ENCODE results near the gene ZNF23.

Gene ZNF23

DNA sequence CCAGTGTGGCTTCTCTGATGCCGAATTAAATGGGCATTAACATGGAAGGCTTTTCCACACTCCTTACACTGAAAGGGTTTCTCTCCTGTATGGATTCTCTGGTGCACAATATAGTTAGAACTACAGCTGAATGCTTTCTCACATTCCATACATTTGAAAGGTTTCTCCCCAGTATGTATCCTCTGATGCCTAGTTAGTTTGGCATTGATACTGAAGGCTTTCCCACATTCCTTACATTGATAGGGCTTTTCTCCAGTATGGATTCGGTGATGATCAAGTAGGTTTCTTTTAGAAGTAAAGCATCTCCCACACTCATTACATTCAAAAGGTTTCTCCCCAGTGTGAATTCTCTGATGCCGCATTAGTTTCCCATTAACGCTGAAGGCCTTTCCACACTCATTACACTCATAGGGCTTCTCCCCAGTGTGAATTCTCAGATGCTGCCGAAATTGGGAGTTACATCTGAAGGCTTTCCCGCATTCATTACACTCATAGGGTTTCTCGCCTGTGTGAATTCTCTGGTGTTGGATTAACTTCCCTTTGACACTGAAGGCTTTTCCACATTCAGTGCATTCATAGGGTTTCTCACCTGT, 13.7 kb downstream of the ZNF23 start:
- TF ChIP-seq, protein P1, sequence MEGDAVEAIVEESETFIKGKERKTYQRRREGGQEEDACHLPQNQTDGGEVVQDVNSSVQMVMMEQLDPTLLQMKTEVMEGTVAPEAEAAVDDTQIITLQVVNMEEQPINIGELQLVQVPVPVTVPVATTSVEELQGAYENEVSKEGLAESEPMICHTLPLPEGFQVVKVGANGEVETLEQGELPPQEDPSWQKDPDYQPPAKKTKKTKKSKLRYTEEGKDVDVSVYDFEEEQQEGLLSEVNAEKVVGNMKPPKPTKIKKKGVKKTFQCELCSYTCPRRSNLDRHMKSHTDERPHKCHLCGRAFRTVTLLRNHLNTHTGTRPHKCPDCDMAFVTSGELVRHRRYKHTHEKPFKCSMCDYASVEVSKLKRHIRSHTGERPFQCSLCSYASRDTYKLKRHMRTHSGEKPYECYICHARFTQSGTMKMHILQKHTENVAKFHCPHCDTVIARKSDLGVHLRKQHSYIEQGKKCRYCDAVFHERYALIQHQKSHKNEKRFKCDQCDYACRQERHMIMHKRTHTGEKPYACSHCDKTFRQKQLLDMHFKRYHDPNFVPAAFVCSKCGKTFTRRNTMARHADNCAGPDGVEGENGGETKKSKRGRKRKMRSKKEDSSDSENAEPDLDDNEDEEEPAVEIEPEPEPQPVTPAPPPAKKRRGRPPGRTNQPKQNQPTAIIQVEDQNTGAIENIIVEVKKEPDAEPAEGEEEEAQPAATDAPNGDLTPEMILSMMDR (conservative IDR thresholded peaks at IDR 0.05): no peak
- no peak overlapping the region for H3K27ac ChIP-seq

DNA sequence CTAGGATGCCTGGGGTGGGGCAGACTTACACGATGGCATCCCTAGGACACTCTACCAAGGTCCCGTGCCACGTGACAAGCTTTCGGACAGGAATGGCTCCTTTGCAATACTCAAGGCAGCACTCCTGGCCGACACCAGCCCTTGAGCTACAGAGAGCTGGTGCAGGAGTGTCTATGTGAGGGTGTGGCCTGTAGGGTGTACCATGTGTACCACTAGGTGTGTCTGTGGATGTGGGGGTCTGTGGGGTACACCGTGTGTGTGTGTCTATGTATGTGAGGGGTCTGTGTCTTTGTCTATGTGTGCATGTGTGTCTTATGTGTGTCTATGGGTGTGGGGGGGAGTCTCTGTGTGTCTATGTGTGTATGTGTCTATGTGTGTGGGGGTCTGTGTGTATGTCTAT, 18.3 kb downstream of the ZNF23 start:
- no peak overlapping the region for H3K27ac ChIP-seq
- TF ChIP-seq, protein P1 (conservative IDR thresholded peaks at IDR 0.05): no peak

DNA sequence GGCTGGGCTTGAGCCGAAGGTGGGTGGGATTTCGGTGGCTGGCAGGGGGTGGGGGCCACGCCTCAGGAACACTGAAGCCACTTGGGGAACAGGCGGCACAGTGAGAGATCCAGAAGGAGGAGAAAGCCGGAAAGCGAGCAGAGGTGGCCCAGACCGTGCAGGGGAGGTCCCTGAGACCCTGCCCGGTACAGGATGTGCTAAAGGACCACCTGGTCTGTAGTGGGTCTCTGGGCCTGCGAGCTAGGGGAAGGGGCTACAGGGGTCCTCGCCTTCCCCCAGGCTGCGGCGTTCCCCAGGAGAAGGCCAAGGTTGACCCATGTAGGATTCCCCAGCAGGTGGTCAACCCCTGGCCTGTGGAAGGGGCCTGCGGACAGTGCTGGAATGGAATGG, 20.0 kb downstream of the ZNF23 start, which contains the start of gene TLE7:
TLE7 (minus strand) TSS at position 4 of the 390 bp plus-strand sequence. CDS start 8,730 bp downstream, outside the sequence.
- no peak within 1 kb of the TSS for H3K27ac ChIP-seq
- TF ChIP-seq, protein P1 (conservative IDR thresholded peaks at IDR 0.05): no peak

DNA sequence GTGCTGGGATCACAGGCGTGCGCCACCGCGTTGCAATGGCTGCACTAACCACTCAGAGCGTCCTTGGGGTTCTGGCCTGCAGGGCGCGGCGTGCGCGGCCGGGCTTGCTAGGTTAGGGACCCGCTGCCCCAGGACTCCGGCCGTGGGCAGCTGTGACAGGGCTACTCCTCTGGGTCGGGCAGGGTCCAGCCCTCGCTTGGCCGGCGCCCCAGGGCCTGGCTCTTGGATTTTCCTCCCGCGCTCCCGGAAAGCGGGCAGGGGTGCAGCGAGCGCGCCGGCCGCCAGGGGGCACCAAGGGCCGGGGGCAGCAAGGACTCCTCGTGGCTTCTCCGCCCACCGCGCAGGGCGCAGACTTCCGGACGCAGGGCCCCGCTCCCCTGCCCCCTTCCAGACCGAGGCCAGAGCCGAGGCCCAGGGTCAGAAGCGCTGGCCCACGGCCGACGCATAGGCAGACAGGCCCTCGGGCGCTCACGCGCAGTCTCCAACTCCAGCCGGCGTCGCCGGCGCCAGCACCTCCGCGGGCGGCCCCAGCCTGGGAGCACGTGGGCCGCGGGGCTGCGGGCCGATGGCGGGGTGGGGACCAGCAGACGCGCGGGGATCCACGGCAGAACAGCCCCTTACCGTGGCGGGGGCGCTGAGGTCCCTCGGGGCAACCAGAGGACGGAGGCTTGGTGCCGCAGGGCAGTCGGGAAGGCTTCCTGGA, 20.5 kb downstream of the ZNF23 start:
- TF ChIP-seq, protein P1 (conservative IDR thresholded peaks at IDR 0.05): 0 out of 2 replicates have a peak, but pooled peaks have one; percentile 7
- no peak overlapping the region for H3K27ac ChIP-seq

DNA sequence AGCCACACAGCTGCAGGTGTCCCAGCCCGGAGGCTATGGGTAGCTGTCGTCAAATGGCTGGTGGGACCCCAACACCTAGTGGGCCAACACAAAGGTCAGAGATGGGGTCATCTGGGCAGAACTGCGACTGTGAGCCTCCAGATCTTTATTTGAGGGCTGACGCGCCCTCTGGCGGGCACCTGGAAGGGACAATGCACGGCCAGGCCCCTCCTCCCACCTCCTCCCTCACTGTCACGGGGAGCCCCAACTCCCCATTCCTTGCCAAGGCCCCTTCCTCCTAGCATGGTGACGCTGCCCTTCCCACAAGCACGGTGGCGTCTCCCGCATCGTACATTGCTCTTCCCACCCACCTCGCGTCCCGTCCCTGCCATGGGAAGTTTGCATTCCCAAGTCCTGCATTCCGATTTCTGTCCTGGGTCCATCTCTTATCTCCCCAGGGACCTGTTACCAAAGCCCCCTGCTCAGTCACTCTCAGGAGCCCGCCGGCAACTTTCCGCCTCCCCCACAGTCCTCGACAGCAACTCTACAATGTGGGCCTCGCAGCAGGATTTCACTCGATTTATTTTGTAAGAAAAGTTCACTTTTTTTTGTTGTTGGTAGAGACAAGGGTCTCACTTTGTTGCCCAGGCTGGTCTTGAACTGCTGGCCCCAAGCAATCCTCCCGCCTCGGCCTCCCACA, 21.2 kb downstream of the ZNF23 start:
- TF ChIP-seq, protein P1 (conservative IDR thresholded peaks at IDR 0.05): no peak
- no peak overlapping the region for H3K27ac ChIP-seq

DNA sequence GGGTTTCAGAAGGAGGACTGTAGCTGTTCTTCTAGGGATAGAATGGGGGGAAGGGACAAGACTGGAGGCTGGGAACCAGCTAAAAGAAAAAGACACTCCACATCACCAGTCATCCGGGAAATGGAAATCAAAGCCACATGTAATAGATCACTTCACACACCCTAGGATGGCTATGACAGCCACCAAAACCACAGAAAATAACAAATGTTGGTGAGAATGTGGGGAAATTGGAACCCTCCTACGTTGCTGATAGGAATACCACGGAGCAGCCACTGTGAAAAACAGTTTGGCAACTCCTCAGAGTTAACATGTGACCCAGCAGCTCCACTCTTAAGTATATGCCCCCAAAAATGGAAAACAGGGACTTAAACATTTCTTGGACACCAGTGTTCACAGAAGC, 22.5 kb downstream of the ZNF23 start:
- no peak overlapping the region for H3K27ac ChIP-seq
- TF ChIP-seq, protein P1 (conservative IDR thresholded peaks at IDR 0.05): no peak

DNA sequence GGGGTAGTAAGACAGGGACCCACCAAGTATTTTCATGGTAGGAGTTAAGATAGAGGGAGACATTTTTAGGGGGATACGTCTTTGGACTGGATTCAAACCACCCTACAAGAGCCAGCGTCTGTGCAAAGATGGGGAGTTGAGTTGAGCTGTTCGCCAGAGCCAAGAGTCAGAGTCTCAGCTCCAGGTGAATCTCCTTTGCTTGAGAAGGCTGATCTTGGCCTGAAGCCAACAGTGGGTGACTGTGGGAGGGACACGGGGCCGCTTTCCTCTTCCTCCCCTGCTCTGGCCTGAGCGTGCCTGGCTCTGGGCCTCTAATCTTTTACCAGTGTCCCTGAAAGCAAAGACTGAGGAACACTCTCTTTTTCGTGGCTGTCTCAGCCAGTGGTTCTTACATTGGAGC, 25.6 kb downstream of the ZNF23 start:
- TF ChIP-seq, protein P1 (conservative IDR thresholded peaks at IDR 0.05): no peak
- no peak overlapping the region for H3K27ac ChIP-seq
